SHP77 (cell line): ENCODE measurements around the gene WIPF3.
"Not testable (repeated sequence)": the region's sequence is repeated elsewhere in the genome, so short reads cannot be mapped to it uniquely, and the experiment has no call there.

Source experiments
- DNase-seq, 2 experiments: peaks; one replicate each; lab custom pipeline; 2025; lab: John Stamatoyannopoulos, UW

WIPF3 gene

DNA sequence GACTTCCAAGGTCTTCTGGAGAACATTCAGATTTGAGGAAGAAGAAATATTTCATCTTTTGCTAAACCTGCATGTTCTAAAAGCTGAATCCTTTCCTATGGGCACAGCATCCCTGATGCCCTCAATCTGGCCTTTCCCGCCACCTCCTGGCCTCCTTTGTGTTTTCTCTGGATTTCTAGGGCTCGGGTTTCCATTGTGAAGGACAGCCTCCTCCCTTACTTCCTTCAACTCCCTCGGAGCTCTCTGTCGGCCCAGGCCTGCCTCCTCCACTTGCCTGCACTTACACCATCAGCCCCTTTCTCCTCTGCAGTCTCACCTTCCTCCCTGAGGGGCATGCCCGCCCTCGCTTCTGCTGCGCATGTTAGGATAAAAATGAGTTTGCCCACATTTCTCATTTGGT lies 75.4 kb downstream of the WIPF3 start:
- no peak for DNase-seq

DNA sequence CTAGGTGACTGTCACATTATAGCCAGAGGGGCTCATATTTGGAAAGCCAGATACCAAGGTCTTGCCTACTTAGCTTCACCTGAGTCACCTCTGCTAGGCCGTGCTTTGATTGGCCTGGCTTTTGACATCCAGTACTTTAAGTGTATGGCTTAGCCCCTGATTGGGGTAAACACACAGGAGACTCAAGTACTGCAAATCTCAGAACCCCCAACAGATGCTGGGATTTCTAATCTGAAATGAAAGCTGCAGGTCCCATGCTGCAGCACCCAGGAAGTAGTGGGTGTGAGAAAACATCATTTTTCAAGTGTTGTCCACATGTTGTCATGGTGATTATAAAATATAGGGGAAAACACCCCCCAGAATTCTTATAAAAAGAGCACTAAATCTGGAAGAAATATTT lies 76.2 kb downstream of the WIPF3 start:
- DNase-seq = no peak

DNA sequence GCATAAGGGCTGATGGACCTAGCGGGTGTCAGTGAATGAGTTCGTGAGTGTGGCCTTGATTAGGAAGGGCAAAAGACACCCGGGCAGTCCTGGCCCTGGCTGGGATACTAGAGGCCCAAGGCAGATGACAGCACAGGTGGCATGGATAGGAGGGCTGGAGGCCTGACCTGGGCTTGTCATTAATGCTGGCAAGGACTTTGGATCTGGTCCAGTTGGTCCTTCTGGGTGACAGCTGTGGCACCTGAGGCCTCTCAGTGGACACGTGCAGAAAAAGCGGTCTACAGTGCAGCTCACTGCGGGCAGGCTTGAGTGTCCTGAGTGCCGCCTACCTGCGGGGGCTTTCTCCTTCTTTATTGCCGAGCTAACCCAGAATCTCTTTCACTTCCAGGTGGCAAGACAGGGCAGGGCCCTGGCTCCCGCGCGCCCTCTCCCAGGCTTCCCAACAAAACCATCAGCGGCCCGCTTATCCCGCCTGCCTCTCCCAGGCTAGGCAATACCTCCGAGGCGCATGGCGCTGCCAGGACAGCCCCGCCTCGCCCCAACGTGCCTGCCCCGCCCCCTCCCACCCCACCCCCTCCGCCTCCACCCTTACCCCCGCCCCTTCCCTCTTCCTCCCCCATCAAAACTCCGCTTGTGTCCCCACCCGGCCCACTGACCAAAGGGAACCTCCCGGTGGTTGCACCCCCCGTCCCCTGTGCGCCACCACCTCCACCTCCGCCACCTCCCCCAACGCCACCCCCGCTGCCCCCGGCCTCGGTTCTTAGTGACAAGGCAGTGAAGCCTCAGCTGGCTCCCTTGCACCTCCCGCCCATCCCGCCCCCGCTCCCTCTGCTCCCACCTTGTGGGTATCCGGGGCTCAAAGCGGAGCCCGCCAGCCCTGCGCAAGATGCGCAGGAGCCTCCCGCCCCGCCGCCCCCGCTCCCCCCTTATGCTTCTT lies 77.4 kb downstream of the WIPF3 start:
- no peak for DNase-seq

DNA sequence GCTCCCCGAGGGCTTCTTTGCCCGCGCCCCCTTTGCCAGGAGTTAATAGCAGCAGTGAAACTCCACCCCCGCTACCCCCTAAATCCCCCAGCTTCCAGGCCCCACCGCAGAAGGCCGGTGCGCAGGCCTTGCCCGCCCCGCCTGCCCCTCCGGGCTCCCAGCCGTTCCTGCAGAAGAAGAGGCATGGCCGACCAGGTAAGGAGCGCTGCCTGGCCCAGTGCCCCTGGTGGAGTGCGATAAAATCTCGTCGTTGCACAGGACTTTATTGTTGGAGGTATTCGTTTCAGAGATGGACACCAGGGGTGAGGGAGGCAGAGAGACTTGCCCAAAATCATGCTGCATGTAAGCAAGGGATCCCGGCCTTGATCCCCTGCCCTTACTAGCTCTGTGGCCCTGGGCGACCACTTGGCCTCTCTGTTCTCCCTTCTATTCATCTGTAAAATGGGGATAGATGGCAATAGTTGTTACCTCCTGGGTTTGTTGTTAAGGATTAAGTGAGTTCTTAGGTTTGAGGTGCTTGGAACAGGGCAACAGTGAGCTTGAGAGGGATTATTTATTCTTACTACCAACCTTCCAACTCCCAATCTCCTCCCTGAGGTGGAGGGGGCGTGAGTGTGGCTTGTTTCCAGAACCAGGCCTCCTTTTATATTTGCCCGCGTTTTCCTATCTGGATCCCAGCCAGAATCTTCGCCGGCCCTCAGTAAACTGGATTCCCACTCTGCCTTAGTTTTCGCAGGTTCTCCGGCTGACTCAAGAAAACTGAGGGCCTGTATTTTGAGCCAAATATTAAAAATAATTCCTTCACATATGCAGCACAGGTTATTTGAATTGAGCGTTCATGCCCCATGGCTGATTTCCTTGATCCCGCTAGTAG lies 78.3 kb downstream of the WIPF3 start:
- peak; percentile 54 to 55 for DNase-seq

DNA sequence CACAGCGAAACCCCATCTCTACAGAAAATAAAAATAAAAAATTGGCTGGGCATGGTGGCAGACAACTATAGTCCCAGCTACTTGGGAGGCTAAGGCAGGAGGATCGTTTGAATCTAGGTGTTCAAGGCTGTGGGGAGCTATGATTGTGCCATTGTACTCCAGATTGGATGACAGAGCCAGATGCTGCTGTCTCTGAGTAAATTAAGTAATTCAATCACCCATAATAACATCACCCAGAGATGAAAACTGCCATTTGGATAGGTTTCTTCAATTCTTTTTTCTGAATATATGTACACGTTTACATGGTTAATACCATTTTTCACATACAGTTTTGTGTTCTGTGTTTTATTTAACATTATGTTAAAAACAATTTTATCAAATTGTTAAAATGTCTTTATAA lies 79.3 kb downstream of the WIPF3 start:
- DNase-seq = no peak

DNA sequence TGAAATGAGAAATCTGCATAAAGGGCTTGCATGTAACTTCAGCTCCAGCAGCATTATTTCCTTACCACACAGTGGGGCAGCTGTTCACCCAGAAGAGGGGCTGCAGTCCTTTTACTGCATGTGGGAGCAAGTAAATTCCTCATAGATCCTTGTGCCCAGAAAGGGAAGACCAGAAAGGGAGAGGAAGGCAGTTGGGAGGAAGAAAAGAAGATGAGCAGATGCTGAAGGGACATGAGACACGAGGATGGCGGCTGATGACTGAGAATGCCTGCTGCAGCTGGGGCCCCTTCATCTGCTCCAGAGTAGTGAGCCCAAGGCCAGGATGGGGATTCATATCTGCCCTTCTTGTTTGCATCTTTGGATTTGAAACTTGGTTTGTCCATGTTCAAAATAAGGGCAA lies 80.5 kb downstream of the WIPF3 start:
- no peak for DNase-seq

DNA sequence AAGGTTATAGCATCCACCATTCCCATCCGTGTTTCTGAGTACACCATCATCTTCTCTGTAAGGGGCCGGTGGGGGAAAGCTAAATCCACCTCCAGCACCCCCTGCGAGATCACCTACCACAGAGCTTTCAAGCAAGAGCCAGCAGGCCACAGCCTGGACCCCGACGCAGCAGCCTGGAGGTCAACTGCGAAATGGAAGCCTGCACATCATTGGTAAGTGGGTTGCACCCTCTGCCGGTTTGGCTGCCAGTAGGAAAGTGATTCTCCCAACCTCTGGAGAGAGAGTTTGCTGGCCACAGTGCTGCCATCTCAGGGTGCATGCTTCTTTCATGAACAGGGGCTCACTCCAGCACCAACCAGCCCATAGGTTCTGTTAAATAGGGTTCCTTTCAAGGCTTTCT lies 81.7 kb downstream of the WIPF3 start:
- DNase-seq = no peak

DNA sequence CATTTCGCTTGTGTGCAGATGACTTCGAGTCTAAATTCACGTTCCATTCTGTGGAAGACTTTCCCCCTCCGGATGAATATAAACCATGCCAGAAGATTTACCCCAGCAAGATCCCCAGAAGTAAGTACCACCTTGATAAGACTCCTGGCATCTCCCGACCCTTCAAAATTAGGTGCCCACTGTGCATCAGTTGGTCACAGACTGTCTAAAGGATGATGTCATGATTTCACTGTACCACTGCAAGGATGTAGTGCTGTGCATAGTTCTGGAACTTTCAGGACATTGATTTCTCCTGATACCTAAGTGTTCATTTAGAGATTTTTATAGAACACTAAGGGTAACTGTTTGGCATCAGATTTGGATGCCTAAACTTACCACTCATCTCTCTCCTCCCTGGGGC lies 83.0 kb downstream of the WIPF3 start:
- DNase-seq = no peak

DNA sequence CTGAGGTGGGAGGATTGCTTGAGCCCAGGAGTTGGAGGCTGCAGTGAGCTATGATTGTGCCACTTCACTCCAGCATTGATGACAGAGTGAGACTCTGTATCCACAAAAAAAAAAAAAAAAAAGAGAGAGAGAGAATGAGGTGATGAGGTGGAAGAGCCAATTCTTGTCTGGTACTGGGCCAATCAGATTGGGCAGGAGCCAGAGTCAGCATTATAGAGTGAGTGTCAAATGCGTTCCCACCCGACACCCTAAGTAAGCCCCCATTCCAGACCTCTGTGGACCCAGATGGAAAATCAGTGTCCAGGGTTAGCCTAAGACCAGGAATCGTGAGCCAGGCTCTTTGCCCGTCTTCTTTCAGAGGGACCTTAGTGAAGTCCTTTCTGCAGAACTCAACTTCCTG lies 83.9 kb downstream of the WIPF3 start:
- DNase-seq = no peak

DNA sequence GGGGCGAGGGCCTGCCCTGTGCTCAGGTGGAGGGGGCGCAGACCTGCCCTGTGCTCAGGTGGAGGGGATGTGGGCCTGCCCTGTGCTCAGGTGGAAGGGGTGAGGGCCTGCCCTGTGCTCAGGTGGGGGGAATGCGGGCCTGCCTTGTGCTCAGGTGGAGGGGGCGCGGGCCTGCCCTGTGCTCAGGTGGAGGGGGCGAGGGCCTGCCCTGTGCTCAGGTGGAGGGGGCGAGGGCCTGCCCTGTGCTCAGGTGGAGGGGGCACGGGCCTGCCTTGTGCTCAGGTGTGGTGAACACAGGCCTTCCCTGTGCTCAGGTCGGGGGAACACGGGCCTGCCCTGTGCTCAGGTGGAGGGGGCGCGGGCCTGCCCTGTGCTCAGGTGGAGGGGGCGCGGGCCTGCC lies 84.5 kb downstream of the WIPF3 start:
- DNase-seq = not testable (repeated sequence)

DNA sequence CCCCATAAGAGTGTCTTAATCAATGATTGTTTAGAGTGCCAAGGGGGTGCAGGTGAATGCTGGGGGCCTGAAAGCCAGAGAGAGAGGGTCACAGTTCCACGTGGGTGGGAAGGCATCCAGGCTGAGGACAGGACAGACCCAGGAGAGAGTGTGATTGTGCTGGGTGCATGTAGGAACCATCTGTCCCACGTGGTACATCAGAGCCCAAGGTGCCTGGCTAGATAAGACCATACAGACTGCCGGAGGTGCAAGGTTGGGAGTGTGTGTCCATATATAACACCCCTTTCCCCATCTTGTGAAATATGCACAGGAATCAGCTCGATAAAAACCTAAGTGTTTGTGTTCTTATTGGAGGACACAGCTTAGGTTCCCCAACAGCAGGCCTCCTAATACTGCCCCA lies 85.5 kb downstream of the WIPF3 start:
- no peak for DNase-seq

DNA sequence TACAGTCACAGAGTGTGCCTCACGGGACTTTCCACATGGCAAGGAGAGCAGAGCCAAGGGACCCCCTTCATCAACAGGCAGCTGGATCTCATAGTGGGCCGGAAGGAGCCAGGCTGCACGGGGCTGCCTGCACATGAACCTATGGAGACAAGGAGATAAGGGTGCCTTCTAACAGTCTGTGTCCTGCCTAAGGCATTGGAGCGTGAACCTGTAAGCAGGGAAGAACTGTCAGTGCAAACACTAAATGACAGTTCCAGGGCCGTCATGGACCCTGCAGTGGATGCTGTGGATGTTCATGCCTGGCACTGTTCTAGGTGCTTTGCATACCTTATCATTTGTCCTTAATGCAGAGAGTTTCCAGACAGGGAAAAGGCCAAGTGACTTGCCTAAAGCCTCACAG lies 85.9 kb downstream of the WIPF3 start:
- DNase-seq = no peak

DNA sequence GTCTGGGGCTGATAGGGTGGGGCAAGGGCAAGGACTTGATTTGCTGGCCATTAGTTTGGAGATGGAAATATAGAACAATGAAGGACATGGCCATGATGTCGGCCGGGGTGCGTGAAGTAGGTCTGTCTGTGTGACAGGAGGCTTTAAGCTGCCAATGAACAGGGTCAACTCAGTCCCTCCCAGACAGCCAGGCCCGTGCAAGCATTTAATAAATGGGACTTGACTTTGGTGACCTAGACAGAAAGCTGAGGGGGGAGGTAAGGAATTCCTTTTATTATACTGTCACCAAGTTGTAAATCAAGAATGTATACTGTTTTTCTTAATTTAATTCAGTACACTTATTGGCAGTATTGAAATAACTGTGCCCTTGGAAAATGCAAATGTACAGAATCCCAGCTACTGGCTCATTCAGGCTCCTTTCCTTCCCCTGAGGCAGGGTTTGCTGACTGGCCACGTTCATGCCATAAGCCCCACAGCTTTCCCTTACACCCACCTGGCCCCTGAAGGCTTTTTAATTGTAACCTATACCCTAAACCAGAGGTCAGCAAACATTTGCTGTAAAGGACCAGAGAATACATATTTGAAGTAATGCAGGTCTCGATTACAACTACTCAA lies 87.2 kb downstream of the WIPF3 start:
- DNase-seq = no peak

DNA sequence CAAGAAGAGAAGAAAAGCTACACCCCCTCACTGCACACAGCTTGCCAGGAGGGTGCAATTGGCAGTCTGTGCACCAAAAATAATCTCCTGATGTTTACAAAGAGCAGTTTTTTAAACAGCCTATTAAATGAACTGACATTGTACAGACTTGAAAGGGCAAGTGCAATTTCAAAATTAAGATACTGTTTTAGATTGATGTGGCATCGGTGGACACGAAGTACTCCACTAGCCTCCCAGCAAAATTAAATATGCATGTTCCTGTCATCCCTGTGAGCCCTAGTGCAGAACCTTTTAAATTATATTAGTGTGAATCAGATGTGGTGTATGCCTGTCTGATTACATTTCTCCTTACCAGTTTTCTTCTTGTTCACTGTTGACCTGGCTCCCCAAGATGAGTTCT lies 87.9 kb downstream of the WIPF3 start:
- DNase-seq = no peak

DNA sequence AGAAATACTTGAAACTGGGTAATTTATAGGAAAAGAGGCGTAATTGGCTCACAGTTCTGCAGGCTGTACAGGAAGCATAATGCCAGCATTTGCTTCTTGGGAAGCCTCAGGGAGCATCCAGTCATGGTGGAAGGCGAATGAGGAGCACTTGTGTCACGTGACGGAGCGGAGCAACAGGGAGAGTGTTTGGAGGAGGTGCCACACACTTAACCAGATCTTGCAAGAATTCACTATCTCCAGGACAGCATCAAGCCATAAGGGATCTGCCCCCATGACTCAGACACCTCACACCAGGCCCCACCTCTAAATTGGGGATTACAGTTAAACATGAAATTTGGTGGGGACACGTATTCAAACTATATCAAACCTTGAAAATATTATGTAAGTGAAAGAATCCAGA lies 89.3 kb downstream of the WIPF3 start:
- DNase-seq = no peak

DNA sequence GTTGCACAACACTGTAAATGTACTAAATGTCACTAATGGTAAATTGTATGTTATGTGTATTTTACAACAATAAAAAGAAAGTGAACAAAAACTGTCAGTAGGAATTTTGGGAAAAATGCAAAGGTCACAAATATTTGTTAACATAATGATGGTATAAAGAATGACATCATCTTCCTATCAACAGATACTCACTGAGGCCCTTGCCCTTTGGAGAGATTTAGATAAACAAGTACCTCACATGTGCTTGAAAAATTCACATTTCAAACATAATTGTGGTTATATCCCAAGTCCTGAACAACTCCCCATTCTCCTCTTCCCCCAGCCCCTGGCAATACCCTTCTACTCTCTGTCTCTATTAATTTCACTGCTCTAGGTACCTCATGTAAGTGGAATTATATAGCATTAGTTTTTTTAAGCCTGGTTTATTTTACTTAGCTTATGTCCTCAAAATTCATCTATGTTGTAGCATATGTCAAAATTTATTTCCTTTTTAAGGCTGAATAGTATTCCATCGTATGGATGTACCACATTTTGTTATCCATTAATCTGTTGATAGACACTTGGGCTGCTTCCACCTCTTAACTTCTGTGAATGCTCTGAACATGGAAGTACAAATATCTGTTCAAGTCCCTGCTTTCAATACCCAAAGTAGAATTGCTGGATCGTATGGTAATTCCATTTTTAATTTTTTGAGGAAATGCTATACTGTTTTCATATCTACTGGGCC lies 90.5 kb downstream of the WIPF3 start:
- no peak for DNase-seq

DNA sequence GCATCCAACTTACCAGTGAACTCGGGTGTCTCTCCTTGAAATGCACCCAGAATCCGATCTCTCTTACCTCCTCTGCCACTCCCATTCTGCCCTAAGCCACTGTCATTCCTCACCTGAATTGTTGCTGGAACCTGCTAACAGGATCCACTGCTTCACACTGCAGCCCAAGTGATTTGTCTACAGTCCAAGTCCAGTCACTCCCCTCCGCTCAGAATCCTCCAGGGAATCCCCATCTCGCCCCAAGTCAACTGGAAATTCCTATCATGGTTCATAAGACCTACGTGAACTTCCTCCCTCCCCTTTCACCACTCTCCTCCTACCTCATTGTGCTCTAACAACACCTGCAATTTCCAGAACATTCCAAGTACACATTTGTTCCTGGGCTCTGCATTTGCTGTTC lies 92.0 kb downstream of the WIPF3 start:
- no peak for DNase-seq

DNA sequence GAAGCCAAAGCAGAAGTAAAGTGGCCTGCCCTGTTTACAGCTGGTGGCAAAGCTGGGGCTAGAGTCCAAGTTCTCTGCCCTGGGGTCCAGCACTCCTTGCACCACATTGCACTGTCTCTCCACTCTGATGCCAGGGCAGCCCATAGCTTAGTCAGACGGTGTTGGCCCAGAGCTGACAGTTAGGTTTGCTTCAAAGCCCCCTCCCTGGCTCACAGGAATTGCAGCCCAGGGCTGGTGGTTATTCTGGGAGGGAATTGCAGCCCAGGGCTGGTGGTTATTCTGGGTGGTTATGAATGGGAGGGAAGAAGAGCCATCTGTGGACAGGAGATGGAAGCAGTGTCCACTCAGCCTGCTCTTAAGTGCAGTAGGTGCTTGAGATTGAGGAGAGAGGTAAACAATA lies 94.4 kb downstream of the WIPF3 start:
- DNase-seq = no peak

DNA sequence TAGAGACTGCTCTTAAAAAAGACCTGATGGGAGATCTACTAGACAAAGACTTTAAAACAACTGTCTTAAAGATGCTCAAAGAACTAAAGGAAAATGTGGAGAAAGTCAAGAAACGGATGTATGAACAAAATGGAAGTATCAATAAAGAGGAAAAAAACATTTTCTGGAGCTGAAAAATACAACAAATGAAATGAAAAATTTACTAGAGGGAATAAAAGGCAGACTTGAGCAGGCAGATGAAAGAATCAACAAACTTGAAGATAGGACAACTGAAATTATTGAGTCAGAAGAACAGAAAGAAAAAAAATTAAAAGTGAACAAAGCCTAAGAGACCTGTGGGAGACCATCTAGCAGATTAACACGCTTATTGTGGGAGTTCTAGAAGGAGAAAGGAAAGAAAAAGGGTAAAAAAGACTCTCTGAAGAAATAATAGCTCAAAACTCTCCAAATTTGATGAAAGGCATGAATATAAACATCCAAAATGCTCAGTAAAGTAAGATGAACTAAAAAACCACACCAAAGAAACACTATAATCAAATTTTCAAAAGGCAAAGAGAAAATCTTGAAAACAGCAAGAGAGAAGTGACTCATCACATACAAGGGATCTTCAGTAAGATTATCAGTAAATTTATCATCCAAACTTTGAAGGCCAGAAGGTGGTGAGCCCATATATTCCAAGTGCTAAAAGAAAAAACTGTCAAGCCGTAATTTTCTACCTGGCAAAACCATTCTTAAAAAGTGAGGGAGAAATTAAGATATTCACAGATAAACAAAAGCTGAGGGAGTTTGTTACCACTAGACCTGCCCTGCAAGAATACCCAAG lies 100.1 kb downstream of the WIPF3 start:
- no peak for DNase-seq

DNA sequence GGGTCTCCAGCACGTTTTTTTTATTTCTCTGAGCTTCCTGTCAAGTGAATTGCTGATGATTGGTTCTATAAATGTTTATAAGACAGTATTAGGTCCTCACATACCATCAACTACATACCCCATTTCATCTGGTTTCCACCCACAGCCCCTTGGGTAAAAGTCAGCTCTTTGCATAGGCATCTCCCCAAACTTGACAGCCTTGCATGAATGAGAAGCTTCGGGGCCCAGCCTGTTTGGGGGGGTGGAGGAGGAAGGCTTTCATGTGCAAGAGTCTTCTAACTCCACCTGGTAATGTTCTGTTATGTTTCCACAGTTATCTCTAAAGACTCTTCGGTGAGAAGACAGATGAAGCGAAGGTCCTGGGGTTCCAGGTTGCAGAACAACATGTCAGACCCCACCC lies 107.9 kb downstream of the WIPF3 start:
- no peak for DNase-seq
